ENCODE results near the gene RAPGEF1.
"Not testable (repeated sequence)": the region's sequence is repeated elsewhere in the genome, so short reads cannot be mapped to it uniquely, and the experiment has no call there.

The RAPGEF1 gene

DNA sequence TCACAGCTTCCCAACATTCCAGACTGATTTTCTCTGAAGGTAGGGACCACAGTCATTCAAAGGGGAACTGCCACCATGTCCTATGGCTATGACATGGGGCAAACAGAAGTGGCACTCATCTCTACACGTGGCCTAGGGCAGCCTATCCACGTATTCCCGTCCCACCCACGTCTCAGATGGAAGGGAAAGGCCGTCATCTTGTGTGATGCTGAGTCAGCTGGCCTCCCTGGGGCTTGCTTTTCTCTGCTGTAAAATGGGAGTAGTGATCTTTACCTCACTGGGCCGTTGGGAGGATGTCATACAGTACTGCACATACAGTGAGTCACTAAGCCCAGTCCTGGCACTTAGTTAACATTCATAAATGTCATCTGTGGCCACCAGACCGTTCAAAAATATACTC lies 72.3 kb downstream of the RAPGEF1 start:
- no peak for DNase-seq

DNA sequence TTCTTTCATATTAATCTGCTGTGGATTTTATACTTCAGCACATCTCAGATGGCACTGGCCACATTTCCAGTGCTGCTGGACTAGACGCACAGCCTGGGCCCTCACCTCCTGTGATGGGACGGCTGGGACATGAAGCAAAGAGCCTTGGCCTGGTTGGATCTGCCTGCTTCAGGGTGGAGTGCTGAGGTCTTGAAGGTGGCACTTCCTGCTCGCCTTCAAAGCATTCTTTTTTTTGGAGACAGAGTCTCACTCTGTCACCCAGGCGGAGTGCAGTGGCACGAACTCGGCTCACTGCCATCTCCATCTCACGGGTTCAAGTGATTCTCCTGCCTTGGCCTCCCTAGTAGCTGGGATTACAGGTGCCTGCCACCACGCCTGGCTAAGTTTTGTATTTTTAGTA lies 73.1 kb downstream of the RAPGEF1 start:
- DNase-seq = no peak

DNA sequence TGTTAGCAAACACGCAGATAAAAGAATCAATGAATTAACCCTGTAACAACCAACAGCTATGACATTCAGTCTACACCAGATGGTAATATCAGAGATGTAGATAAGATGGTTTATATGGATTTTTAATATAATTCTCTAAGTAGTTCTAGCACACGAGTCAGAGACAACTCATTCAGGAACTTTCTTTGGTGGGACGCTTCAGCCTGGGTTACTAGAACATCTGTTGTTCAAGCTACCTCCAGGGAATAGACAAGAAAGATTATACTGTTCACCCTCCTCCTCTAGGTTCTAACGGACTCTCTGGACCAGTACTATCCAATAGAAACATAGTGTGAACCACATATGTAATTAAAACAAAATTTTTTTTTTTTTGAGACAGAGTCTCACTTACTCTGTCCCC lies 73.8 kb downstream of the RAPGEF1 start:
- DNase-seq = no peak

DNA sequence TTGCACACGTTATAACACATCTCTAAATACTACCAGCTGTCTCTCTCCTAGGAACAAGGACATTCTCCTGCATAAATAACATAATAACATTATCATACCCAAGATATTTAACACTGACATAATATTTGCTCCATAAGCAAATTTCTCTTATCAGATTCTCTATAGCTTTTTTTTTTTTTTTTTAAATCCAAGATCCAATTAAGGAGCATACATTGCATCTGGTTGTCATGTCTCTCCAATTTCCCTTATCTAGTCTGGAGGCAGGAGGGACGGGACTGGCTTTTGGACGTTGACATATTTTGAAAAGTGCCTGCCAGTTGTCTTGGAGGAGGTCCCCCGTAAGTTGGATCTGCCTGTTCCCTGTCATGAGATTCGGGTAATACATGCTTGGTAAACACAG lies 76.6 kb downstream of the RAPGEF1 start:
- DNase-seq = no peak

DNA sequence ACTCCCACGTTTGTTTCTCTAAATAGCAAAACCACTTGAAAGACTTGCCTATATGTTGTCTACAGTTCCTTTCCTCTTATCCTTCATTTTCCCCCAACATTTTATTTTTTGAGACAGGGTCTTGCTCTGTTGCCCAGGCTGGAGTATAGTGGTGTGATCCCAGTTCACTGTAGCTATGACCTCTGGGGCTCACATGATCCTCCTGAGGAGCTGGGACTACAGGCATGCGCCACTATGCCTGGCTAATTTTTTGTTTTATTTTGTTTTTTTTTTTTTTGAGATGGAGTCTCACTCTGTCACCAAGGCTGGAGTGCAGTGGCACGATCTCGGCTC lies 77.6 kb downstream of the RAPGEF1 start:
- DNase-seq = not testable (repeated sequence)

DNA sequence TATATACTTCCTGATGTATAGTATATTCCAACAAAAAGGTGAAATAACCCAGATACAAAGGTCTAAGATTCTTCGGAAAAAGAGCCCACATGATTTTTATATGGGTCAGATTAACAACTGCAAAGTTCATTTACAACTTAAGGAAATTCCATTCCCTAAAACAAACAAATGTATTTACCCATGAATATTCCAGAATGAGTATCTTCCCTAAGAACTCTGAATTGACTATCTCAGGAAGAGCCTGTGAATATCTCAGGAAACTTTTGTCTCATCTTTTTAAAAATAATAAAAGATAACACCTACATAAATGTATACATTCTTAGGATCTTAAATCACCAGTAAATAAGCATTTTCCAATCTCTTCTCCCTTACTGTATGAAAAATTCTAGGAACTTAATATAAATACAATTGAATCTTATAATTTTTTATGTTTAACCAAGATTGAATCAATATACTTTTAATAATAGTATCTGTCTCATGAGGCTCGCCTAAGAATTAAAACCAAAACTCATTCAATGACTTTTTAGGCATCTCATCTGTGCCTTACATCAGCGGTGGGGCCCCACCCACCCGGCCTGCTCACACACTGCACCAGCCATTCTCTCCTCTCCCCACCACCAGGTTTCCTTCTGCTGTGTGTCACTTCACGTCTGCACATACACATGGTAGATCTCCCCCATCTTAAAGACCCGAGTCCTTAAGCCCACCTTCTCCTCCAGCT lies 78.1 kb downstream of the RAPGEF1 start:
- no peak for DNase-seq

- DNase-seq = no peak
Measured at GRCh38 chr9:131660466-131661405, 79.1 kb downstream of the RAPGEF1 start.

- no peak for DNase-seq
Measured at GRCh38 chr9:131658377-131659129, 81.3 kb downstream of the RAPGEF1 start.

GRCh38 chr9:131657940-131658339 lies 81.9 kb downstream of the RAPGEF1 start:
- DNase-seq = no peak

DNA sequence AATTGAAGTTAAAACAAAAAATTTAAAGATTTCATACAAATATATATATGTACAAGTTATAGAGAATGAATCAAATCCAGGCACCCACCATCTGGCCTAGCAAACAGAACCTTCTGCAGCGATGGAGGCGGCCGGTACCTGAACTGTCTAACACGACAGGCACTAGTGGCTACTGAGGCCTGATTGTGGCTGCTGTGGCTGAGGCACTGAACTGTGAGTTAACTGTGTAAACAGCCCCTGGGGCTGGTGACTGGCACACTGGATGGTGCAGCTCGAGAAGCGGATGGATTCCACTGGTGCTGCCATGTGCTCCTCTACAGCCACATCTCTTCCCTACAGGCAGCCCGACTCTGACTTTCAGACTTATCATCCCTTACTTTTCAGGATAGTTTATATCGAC lies 82.4 kb downstream of the RAPGEF1 start:
- no peak for DNase-seq

- DNase-seq = no peak
Measured at GRCh38 chr9:131657037-131657377, 82.9 kb downstream of the RAPGEF1 start.

DNA sequence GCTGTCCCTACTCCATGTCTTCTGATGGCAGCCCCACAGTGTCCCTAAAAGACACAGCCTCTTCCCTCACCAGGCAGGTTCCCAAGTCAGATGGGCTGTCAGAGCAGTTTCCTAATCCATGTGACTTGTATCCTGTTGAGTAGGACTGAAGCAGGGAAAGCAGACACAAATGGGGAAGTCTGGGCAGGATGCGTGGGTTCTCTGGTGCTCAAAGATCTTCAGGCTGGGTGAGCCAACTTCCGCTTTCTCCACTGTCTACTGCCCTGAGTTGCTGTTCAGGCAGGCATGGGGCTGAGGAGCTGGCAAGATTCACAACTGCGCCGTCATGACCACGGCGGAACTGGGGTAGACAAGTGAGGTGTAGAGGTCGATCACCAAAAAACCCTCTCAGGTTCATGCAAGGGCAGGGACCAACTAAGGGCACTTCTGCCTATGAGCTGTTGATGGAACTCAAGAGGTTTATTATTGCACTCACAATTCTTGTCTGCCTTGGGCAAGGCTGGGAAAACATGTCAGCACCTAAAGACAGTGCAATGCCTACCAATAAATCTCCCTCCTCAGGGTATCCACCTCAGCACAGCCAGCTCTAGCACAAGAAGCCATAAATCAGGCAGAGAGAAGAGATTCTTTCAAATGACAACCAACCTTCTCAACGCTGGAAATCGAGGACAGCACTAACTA lies 83.4 kb downstream of the RAPGEF1 start:
- DNase-seq = no peak

GRCh38 chr9:131654369-131654768 lies 85.5 kb downstream of the RAPGEF1 start:
- not testable (repeated sequence) for DNase-seq

DNA sequence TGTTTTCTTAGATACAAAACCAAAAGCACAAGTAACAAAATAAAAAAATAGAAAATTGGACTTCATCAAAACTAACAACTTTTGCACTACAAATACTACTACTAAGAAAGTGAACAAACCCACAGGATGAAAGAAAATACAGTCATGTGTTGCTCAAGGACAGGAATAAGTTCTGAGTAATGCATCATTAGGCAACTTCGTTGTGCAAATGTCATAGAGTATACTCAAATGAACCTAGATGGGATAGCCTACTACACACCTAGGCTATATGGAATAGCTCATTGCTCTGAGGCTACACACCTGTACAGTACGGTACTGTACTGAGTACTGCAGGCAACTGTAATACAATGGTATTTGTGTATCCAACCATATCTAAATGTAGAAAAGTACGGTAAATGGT lies 88.3 kb downstream of the RAPGEF1 start:
- no peak for DNase-seq

GRCh38 chr9:131651160-131651559 lies 88.7 kb downstream of the RAPGEF1 start:
- no peak for DNase-seq

- no peak for DNase-seq
Measured at GRCh38 chr9:131650254-131650653, 89.6 kb downstream of the RAPGEF1 start.

- DNase-seq = no peak
Measured at GRCh38 chr9:131649646-131650045, 90.2 kb downstream of the RAPGEF1 start.

GRCh38 chr9:131645078-131645776 lies 94.6 kb downstream of the RAPGEF1 start:
- DNase-seq = no peak

- no peak for DNase-seq
Measured at GRCh38 chr9:131642496-131643083, 97.3 kb downstream of the RAPGEF1 start.

DNA sequence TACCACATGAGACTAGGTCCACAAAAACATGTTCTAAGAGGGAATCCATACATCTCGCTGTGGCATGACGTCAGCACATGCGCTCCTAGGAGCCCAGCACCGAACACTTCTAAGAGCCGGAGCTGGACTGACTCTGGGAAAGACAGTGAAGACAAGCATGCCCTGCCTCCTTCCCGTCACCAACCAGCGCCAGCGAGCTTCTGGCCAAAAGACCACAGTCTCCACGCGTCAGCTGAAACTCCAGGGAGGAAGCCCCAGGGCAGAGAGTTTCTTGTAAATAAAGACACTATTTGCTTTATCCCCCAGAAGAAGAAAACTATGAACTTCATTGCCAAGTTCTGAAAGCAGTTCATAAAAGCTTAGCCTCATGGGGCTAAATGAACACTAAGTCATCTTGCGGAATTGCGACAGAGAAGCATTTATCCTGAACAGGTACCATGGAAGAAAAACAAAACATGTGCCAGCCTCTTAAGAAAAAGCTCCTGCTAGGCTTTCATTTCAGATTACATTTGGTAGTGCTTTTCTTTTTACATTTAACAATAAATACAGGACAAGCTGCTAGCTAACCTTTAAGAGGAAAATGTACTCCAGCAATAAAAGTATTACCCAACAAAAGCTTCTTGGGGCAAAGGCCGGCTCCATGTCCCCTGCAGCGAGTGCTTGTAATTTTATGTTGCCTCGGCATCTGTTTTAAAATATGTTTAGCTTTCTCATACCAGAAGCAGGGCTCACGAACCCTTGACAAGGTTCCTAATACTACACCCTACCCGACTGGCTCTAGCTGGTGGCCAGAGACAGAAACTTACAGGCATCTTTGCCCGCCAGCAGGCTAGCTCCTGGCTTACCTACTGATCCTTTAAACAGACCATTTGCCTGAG lies 98.0 kb downstream of the RAPGEF1 start:
- DNase-seq = peak; percentile 63

Data from NCI-H2227 treated with DMSO at 0.1 percent for 48 hours (cell line).